Naive B cell (primary cell): ENCODE data around the gene CYTIP. TPM values are rescaled to one million over a fixed set of nuclear protein-coding genes. Genes with fewer than 3 reads are reported as not detected.

Source experiments
- ATAC-seq, 2 donors: fragments of 150-1000 bp; cut with Tn5 transposase; 2 replicates each; pipeline ENCODE4 v1.10.0; 2021; ENCODE audit warnings: low read depth in 2 of 2, mild to moderate bottlenecking in 2 of 2, moderate library complexity in 2 of 2
- DNase-seq: peaks from one replicate; pipeline ENCODE4 v3.0.0; 2022
- H3K27ac Mint-ChIP-seq, 6 donors: one replicate each; pipeline ENCODE4 v1.8.0; 2020 to 2022; ENCODE audit warnings: mild to moderate bottlenecking in 6 of 6, mixed read lengths in 6 of 6, moderate library complexity in 5 of 6, inconsistent platforms in 2 of 6
- H3K27me3 Mint-ChIP-seq, 3 donors: one replicate each; pipeline ENCODE4 v1.8.0; 2021 to 2022; ENCODE audit warnings: mixed read lengths in 3 of 3, mild to moderate bottlenecking in 1 of 3
- H3K36me3 Mint-ChIP-seq, 2 donors: one replicate each; pipeline ENCODE4 v1.8.0; 2020 to 2022; ENCODE audit warnings: mixed read lengths in 2 of 2, inconsistent platforms in 1 of 2, mild to moderate bottlenecking in 1 of 2
- H3K4me1 Mint-ChIP-seq, 3 donors: one replicate each; pipeline ENCODE4 v1.8.0; 2020 to 2022; ENCODE audit warnings: mixed read lengths in 3 of 3, inconsistent platforms in 1 of 3, mild to moderate bottlenecking in 1 of 3, moderate library complexity in 1 of 3
- H3K4me3 Mint-ChIP-seq, 8 donors: one replicate each; pipeline ENCODE4 v1.8.0; 2020 to 2022; ENCODE audit warnings: mild to moderate bottlenecking in 8 of 8, mixed read lengths in 8 of 8, moderate library complexity in 8 of 8, inconsistent platforms in 2 of 8
- H3K9me3 Mint-ChIP-seq, 7 donors: one replicate each; pipeline ENCODE4 v1.8.0; 2020 to 2022; ENCODE audit warnings: mixed read lengths in 7 of 7, mild to moderate bottlenecking in 5 of 7, inconsistent platforms in 2 of 7, moderate library complexity in 1 of 7
- polyA plus RNA-seq, 6 donors: library from polyadenylated mRNA; unstranded; fragments of 300-500 nt; fragmentation: Illumina TruSeq; gene quantifications; one replicate each; pipeline ENCODE4 v1.2.3, GENCODE V29; 2021; ENCODE audit warnings: low read depth in 6 of 6

The CYTIP gene
- polyA plus RNA-seq, 6 donors from 2014 or later = 90.7 to 172 (median 121) TPM

- DNase-seq (no peak), ATAC-seq (no peak)
- Mint-ChIP-seq H3K9me3 (no peaks in the 10 kb centered on the region), H3K4me3 (no peak overlapping the region), H3K27ac (no peak overlapping the region), H3K4me1 (peaks cover 17 to 46% (median 24%) of the 10 kb centered on the region in 3 donors), H3K27me3 (no peaks in the 10 kb centered on the region), H3K36me3 (no peaks in the 10 kb centered on the region)
Measured at GRCh38 chr2:157475722-157476390, 32.0 kb upstream of the CYTIP start.

DNA sequence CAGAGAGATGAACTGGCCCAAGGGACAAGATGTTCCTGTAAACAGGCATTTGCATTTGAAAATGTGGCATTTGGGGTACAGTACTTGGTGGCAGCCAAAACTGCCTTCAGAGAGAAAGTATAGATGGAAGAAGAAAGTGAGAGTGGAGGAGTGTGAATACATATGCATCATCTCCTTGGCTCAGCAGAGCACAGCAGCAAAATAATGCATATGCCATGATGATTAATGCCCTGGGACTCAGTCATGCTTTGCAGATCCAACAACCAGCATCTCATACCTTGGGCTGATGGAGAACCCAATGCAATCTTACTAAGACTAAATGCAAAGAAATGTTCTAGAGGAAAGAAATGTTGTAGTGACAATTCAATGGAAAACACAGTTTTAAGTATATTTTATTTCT is 29.7 kb upstream of the CYTIP start:
- Mint-ChIP-seq H3K27me3 (no peaks in the 10 kb centered on the region), H3K4me3 (no peak overlapping the region), H3K4me1 (peaks cover 28 to 47% (median 29%) of the 10 kb centered on the region in 3 donors), H3K36me3 (no peaks in the 10 kb centered on the region), H3K27ac (peak overlapping the region in 1 of 6 donors; percentile 98), H3K9me3 (no peaks in the 10 kb centered on the region)
- no peak for ATAC-seq
- no peak for DNase-seq

DNA sequence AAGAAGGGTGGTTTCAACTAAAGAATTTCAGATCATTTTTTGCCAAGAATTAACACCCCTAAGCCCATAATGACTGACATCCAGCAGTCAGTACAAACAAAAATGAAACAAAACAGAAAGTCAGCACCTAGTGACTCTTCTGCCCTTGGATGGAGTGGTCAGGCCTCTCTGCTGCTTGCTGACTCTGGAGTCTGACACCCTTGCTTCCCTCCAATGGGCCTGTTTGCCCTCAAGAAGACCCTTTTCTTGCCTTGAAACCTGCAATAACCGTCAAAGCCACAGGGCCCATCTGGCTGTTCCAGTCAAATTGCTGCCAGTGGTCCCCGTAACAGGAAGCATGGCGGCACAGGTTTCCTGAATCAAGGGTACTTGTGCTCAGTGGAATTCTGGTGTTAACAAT is 27.2 kb upstream of the CYTIP start:
- ATAC-seq (no peak), DNase-seq (no peak)
- H3K9me3 Mint-ChIP-seq = peaks cover 0 to 3% (median 0%) of the 10 kb centered on the region in 7 donors
- H3K27ac Mint-ChIP-seq = peak overlapping the region in 5 of 6 donors; percentile 73 to 100 (median 98)
- H3K27me3 Mint-ChIP-seq = no peaks in the 10 kb centered on the region
- peak overlapping the region in 5 of 8 donors; percentile 16 to 59 (median 52) for H3K4me3 Mint-ChIP-seq
- H3K36me3 Mint-ChIP-seq = no peaks in the 10 kb centered on the region
- peaks cover 41 to 71% (median 44%) of the 10 kb centered on the region in 3 donors for H3K4me1 Mint-ChIP-seq

DNA sequence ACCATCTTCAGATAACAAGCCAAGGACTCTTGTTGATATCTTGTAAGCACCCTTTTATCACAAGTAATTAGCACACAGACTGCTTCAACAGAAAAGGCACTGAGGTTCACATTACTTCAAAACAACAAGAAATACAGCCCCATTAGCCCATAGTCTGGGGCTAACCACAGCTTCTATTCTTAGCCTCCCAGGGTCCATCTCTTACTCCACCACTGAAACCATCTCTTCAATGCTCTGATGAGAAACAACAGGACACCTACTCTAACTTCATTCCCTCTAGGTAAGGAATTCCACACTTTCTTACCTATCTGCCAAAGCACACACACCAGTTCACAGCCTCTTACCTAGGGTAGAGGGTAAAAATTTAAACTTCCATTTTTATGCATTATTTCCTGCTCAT is 26.4 kb upstream of the CYTIP start:
- ATAC-seq = no peak
- H3K27ac Mint-ChIP-seq = peak overlapping the region; percentile 98 to 100 (median 100)
- peaks cover 47 to 78% (median 50%) of the 10 kb centered on the region in 3 donors for H3K4me1 Mint-ChIP-seq
- H3K4me3 Mint-ChIP-seq = peak overlapping the region in 7 of 8 donors; percentile 37 to 91 (median 85)
- H3K9me3 Mint-ChIP-seq = peaks cover 0 to 8% (median 0%) of the 10 kb centered on the region in 7 donors
- no peak for DNase-seq
- peaks cover 0 to 6% of the 10 kb centered on the region in 2 donors for H3K36me3 Mint-ChIP-seq
- no peaks in the 10 kb centered on the region for H3K27me3 Mint-ChIP-seq

- Mint-ChIP-seq H3K27ac (peak overlapping the region; percentile 98 to 100 (median 100)), H3K9me3 (peaks cover 0 to 8% (median 0%) of the 10 kb centered on the region in 7 donors)
Measured at GRCh38 chr2:157469726-157470125, 25.8 kb upstream of the CYTIP start.

GRCh38 chr2:157468931-157469708 is 25.2 kb upstream of the CYTIP start:
- Mint-ChIP-seq H3K4me3 (peak overlapping the region; percentile 77 to 91 (median 86)), H3K9me3 (peaks cover 0 to 8% (median 0%) of the 10 kb centered on the region in 7 donors), H3K36me3 (peaks cover 0 to 7% of the 10 kb centered on the region in 2 donors), H3K4me1 (peaks cover 47 to 85% (median 49%) of the 10 kb centered on the region in 3 donors), H3K27ac (peak overlapping the region; percentile 98 to 100 (median 100)), H3K27me3 (no peaks in the 10 kb centered on the region)
- DNase-seq = peak; percentile 89
- ATAC-seq = peak; percentile 83 to 84

More at GRCh38 chr2:157469726-157470125, 25.8 kb upstream of the CYTIP start:
- peaks cover 47 to 80% (median 50%) of the 10 kb centered on the region in 3 donors for H3K4me1 Mint-ChIP-seq
- H3K36me3 Mint-ChIP-seq = peaks cover 0 to 7% of the 10 kb centered on the region in 2 donors
- no peak for ATAC-seq
- H3K4me3 Mint-ChIP-seq = peak overlapping the region; percentile 42 to 91 (median 85)
- H3K27me3 Mint-ChIP-seq = no peaks in the 10 kb centered on the region
- no peak for DNase-seq

GRCh38 chr2:157466764-157467163 is 22.9 kb upstream of the CYTIP start:
- peaks cover 33 to 66% (median 34%) of the 10 kb centered on the region in 3 donors for H3K4me1 Mint-ChIP-seq
- no peak for ATAC-seq

GRCh38 chr2:157465554-157465953 is 21.7 kb upstream of the CYTIP start:
- H3K4me3 Mint-ChIP-seq = no peak overlapping the region

More at GRCh38 chr2:157466764-157467163, 22.9 kb upstream of the CYTIP start:
- H3K27ac Mint-ChIP-seq = peak overlapping the region in 3 of 6 donors; percentile 98 to 100 (median 99)
- no peak for DNase-seq
- H3K9me3 Mint-ChIP-seq = peaks cover 0 to 8% (median 0%) of the 10 kb centered on the region in 7 donors
- H3K27me3 Mint-ChIP-seq = no peaks in the 10 kb centered on the region
- H3K4me3 Mint-ChIP-seq = no peak overlapping the region
- peaks cover 0 to 7% of the 10 kb centered on the region in 2 donors for H3K36me3 Mint-ChIP-seq

GRCh38 chr2:157463002-157463401 is 19.1 kb upstream of the CYTIP start:
- Mint-ChIP-seq H3K27ac (no peak overlapping the region), H3K4me3 (no peak overlapping the region), H3K9me3 (peaks cover 0 to 8% (median 0%) of the 10 kb centered on the region in 7 donors), H3K4me1 (peaks cover 15 to 36% (median 15%) of the 10 kb centered on the region in 3 donors), H3K36me3 (peaks cover 0 to 7% of the 10 kb centered on the region in 2 donors), H3K27me3 (no peaks in the 10 kb centered on the region)
- ATAC-seq = no peak
- no peak for DNase-seq

More at GRCh38 chr2:157465554-157465953, 21.7 kb upstream of the CYTIP start:
- peak overlapping the region in 4 of 6 donors; percentile 38 to 98 (median 68) for H3K27ac Mint-ChIP-seq
- peaks cover 28 to 54% (median 33%) of the 10 kb centered on the region in 3 donors for H3K4me1 Mint-ChIP-seq
- ATAC-seq = no peak
- no peaks in the 10 kb centered on the region for H3K27me3 Mint-ChIP-seq
- no peak for DNase-seq
- peaks cover 0 to 7% of the 10 kb centered on the region in 2 donors for H3K36me3 Mint-ChIP-seq
- peaks cover 0 to 8% (median 0%) of the 10 kb centered on the region in 7 donors for H3K9me3 Mint-ChIP-seq

DNA sequence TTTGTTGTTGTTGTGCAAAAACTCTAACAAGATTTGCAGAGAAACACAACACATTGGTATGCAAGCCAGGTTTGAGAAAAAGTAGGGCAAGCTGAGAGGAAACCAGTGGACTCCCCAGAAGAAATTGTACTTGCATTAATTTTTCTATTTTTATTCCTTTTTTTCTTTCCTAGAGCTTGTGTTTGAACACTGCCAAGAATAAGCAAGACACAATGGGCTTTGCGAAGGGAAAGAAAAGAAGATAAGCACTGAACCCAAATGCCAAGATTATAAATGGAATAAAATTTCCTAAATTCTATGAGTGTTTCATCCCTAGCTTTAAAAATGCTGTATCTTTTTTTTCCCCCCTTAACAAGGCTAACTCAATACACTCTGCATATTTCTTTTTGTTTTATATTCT is 17.0 kb upstream of the CYTIP start:
- Mint-ChIP-seq H3K4me1 (peaks cover 6 to 15% (median 6%) of the 10 kb centered on the region in 3 donors), H3K4me3 (no peak overlapping the region), H3K27ac (no peak overlapping the region), H3K27me3 (no peaks in the 10 kb centered on the region), H3K9me3 (peaks cover 0 to 5% (median 0%) of the 10 kb centered on the region in 7 donors), H3K36me3 (peaks cover 0 to 7% of the 10 kb centered on the region in 2 donors)
- DNase-seq (no peak), ATAC-seq (no peak)

DNA sequence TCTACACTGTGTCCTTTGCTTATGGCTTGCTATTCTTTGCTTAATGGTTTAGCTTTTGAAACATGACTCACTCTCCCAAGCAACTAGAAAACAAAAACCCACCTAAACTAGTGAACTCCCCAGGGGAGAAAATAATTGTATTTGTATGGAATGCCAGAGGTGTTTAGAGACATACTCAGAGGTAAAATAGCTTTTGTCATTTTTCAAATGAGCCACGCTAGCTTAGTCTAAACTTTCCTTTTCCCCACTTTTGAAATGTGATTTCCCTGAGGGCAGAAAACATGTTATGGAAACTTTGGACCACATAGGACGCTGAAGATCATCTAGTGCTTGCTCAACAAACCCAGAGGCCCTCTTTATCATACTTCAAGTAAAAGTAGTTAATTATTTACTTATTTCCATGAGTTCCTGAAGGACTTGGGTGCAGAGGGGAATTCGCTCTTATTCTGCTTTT is 16.5 kb upstream of the CYTIP start:
- no peaks in the 10 kb centered on the region for H3K27me3 Mint-ChIP-seq
- peaks cover 0 to 2% of the 10 kb centered on the region in 2 donors for H3K36me3 Mint-ChIP-seq
- H3K4me1 Mint-ChIP-seq = peaks cover 1 to 10% (median 1%) of the 10 kb centered on the region in 3 donors
- H3K9me3 Mint-ChIP-seq = peaks cover 0 to 1% (median 0%) of the 10 kb centered on the region in 7 donors
- no peak overlapping the region for H3K4me3 Mint-ChIP-seq
- DNase-seq (no peak), ATAC-seq (no peak)
- no peak overlapping the region for H3K27ac Mint-ChIP-seq

GRCh38 chr2:157459486-157459885 is 15.6 kb upstream of the CYTIP start:
- Mint-ChIP-seq H3K27ac (peak overlapping the region in 1 of 6 donors; percentile 45), H3K4me3 (no peak overlapping the region), H3K27me3 (no peaks in the 10 kb centered on the region), H3K9me3 (no peaks in the 10 kb centered on the region), H3K4me1 (peaks cover 0 to 6% (median 0%) of the 10 kb centered on the region in 3 donors), H3K36me3 (no peaks in the 10 kb centered on the region)
- DNase-seq (no peak), ATAC-seq (no peak)

- Mint-ChIP-seq H3K36me3 (peaks cover 6 to 10% of the 10 kb centered on the region in 2 donors), H3K27ac (peak overlapping the region in 3 of 6 donors; percentile 18 to 60 (median 57)), H3K27me3 (no peaks in the 10 kb centered on the region), H3K9me3 (peaks cover 0 to 3% (median 0%) of the 10 kb centered on the region in 7 donors), H3K4me3 (peak overlapping the region in 2 of 8 donors; percentile 6 to 46), H3K4me1 (peaks cover 21 to 35% (median 34%) of the 10 kb centered on the region in 3 donors)
- ATAC-seq (no peak), DNase-seq (no peak)
Measured at GRCh38 chr2:157447741-157448140, 3.9 kb upstream of the CYTIP start.
